ENCODE results near the gene METAP1.
"Not testable (repeated sequence)": the region's sequence is repeated elsewhere in the genome, so short reads cannot be mapped to it uniquely, and the experiment has no call there.

Gene METAP1

DNA sequence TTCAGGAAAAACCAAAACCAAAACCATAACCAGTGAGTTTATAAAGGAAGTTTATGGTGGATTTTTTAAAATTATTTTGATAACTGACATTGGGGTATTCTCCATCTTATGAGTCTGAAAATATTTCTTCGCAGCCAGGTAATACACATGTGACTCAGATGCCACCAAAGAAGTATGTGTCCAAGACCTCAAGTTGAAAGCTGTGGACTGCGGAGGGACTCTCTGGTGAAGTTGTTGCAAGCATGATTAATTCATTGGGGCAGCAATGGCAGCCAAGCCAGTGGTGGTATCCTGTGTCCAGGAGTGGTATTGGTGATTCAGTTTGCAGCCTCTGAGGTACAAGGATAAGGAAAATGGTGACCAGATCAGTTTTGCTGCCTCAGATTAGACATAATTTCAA, 107.1 kb downstream of the METAP1 start:
- no peak for TF ChIP-seq CTCF (IDR thresholded peaks at IDR 0.05; ENCODE audit: low read depth, low read length)
- no peak overlapping the region for H3K4me3 ChIP-seq (ENCODE audit: low read depth, low read length)
- in situ Hi-C loops (cut with HindIII; ENCODE audit: low sequenced_read_pairs): no loop called here
- DNase-seq (ENCODE audit: low read depth, low spot score): no peak

- in situ Hi-C loops (cut with HindIII; ENCODE audit: low sequenced_read_pairs): no loop called here
- H3K4me3 ChIP-seq (ENCODE audit: low read depth, low read length): no peak overlapping the region
- TF ChIP-seq CTCF (IDR thresholded peaks at IDR 0.05; ENCODE audit: low read depth, low read length): no peak
- no peak for DNase-seq (ENCODE audit: low read depth, low spot score)
Measured at GRCh38 chr4:99103166-99103565, 107.6 kb downstream of the METAP1 start.

DNA sequence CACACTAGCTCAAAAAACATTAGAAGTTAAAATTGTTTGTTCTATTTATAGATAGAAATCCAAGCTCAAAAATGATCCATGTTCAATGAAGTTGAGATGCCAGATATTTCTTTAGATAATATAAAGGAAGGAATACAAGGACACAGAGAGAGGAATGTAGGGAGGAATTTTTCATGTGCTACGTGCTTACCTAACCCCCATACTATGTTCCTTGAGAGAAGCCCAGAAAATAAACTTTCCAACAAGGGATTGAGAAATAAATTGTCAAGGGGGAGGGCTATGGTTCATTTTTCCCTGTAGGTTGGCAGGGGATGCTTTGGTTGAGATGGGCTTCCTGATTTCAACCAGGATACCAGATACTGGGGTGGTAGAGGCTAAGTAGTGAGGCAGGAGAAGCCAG, 108.6 kb downstream of the METAP1 start:
- in situ Hi-C loops (cut with HindIII; ENCODE audit: low sequenced_read_pairs): no loop called here
- TF ChIP-seq CTCF (IDR thresholded peaks at IDR 0.05; ENCODE audit: low read depth, low read length): no peak
- no peak for DNase-seq (ENCODE audit: low read depth, low spot score)
- no peak overlapping the region for H3K4me3 ChIP-seq (ENCODE audit: low read depth, low read length)

DNA sequence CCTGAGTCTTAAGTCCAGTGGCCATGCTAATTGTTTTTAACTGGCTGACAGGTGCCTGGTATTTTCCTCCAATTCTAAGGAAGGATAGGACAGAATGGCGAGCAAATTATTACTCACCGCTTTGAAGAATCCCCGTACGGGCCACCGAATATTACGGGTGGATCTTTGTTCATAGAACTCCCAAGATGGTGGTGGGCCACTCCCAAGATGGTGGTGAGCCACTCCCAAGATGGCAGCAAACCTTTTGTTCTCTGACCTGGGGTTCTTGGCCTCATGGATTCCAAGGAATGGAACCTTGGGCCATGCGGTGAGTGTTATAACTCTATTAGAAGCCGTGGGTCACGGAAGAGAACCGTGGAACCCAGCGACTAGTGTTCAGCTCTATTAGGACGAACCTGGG, 113.8 kb downstream of the METAP1 start:
- H3K4me3 ChIP-seq (ENCODE audit: low read depth, low read length); in situ Hi-C loops (cut with HindIII; ENCODE audit: low sequenced_read_pairs); DNase-seq (ENCODE audit: low read depth, low spot score): not testable (repeated sequence)
